Measurements from ENCODE around the gene NELL1.

DNA sequence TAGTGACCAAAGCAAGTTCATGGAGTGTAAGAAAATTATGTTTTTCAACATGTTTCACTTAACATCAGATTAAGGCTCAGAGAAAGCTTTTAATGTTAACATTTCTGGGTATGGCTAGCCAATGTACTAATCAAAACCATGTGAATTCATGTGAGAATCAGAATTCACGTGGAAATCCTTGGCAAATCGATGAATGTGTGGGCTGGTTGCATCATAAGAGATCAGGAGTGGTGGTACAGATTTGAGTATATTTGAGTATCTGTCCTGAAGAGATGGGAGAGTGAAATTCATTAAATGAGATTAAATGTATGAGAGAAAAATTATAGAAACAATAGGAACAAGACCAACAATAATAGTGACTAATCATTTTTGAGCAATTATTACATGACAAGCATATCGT is 884.9 kb downstream of the NELL1 start:
- TF ChIP-seq, protein P1, sequence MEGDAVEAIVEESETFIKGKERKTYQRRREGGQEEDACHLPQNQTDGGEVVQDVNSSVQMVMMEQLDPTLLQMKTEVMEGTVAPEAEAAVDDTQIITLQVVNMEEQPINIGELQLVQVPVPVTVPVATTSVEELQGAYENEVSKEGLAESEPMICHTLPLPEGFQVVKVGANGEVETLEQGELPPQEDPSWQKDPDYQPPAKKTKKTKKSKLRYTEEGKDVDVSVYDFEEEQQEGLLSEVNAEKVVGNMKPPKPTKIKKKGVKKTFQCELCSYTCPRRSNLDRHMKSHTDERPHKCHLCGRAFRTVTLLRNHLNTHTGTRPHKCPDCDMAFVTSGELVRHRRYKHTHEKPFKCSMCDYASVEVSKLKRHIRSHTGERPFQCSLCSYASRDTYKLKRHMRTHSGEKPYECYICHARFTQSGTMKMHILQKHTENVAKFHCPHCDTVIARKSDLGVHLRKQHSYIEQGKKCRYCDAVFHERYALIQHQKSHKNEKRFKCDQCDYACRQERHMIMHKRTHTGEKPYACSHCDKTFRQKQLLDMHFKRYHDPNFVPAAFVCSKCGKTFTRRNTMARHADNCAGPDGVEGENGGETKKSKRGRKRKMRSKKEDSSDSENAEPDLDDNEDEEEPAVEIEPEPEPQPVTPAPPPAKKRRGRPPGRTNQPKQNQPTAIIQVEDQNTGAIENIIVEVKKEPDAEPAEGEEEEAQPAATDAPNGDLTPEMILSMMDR (IDR thresholded peaks at IDR 0.05; ENCODE audit: insufficient read depth, low read depth, low read length) = no peak
- no peak for TF ChIP-seq EZH2 (IDR thresholded peaks at IDR 0.05; ENCODE audit: insufficient read depth, low read length)

Data from astrocyte (in vitro differentiated cells and primary cell).